HepG2 (cell line): ENCODE measurements around the gene TXN2. TPM values are rescaled to one million over a fixed set of nuclear protein-coding genes. Genes with fewer than 3 reads are reported as not detected.

ENCODE experiments used
- ATAC-seq: fragments of 200-7000 bp; cut with Tn5 transposase; 3 replicates; pipeline ENCODE4 v1.9.1; 2020; ENCODE audit warnings: mild to moderate bottlenecking, moderate library complexity
- BruUV-seq: library from RNA; stranded (reverse); fragments of 400-500 nt; replicated peaks from 2 replicates; lab custom pipeline; 2021; lab: Mats Ljungman, UMichigan
- CTCF ChIA-PET: fragments of 300-600 bp; formaldehyde crosslinking; extraction: SDS; loops from one replicate; lab custom pipeline; 2021; ENCODE audit warnings: low total read pairs, inconsistent platforms, low intra/inter-chr PET ratio; lab: Yijun Ruan, JAX
- POLR2A ChIA-PET: fragments of 350-600 bp; sonication (Branson Sonifier 250); formaldehyde crosslinking; loops from one replicate; lab custom pipeline; 2020; ENCODE audit warnings: antibody characterized with exemption, inconsistent platforms; lab: Yijun Ruan, JAX
- DNase-seq: peaks from one replicate; pipeline ENCODE4 v3.0.0-alpha.2; 2015; ENCODE audit warnings: low spot score
- FAIRE-seq: peaks from 3 replicates; lab custom pipeline; 2011; peaks lifted over from hg19 to GRCh38; lab: Jason Lieb, UNC
- H2AFZ ChIP-seq: one replicate; pipeline ENCODE4 v1.6.1; 2011; ENCODE audit warnings: low read length, inconsistent platforms
- H3K27ac ChIP-seq: fragments of 300-600 bp; 3 replicates; pipeline ENCODE4 v1.8.0; 2011; ENCODE audit warnings: mixed run types, mild to moderate bottlenecking, mixed read lengths, low read length, inconsistent platforms; ENCODE audit not compliant: insufficient read depth; ENCODE audit errors: extremely low read length
- H3K27me3 ChIP-seq, 2 experiments: fragments of 200-600 bp in 1 of 2; 2 replicates in 1 of 2; 3 replicates in 1 of 2; pipeline versions ENCODE4 v1.6.0 to v1.8.0; 2011; ENCODE audit warnings: low read length in 2 of 2, mild to moderate bottlenecking in 2 of 2, moderate library complexity in 2 of 2, inconsistent platforms in 1 of 2; ENCODE audit not compliant: insufficient read depth in 2 of 2, control insufficient read depth in 1 of 2
- H3K36me3 ChIP-seq, 2 experiments: fragments of 200-600 bp in 1 of 2; replicated peaks in 1 of 2; 2 replicates in 1 of 2; 3 replicates in 1 of 2; pipeline versions ENCODE4 v1.5.1 to v1.8.0; 2011; ENCODE audit warnings: low read length in 2 of 2, inconsistent platforms in 1 of 2; ENCODE audit not compliant: insufficient read depth in 2 of 2, control insufficient read depth in 1 of 2
- H3K4me1 ChIP-seq: 2 replicates; pipeline ENCODE4 v1.5.1; 2012; ENCODE audit warnings: low read length, inconsistent platforms; ENCODE audit not compliant: insufficient read depth
- H3K4me2 ChIP-seq: 2 replicates; pipeline ENCODE4 v1.6.0; 2011; ENCODE audit warnings: low read depth, low read length, inconsistent platforms
- H3K4me3 ChIP-seq, 3 experiments: fragments of 200-600 bp in 1 of 3; sonication (generic), shearing (Covaris generic) in 1 of 3; replicated peaks in 1 of 3; 2 replicates each; pipeline ENCODE4 v1.5.1; 2011 to 2016; ENCODE audit warnings: low read length in 3 of 3, inconsistent platforms in 2 of 3, low read depth in 2 of 3, mild to moderate bottlenecking in 2 of 3, control low read depth in 1 of 3, mixed read lengths in 1 of 3; ENCODE audit not compliant: insufficient read depth in 1 of 3
- H3K79me2 ChIP-seq: one replicate; pipeline ENCODE4 v1.6.1; 2011; ENCODE audit warnings: low read length, inconsistent platforms; ENCODE audit not compliant: insufficient read depth
- H3K9ac ChIP-seq: 2 replicates; pipeline ENCODE4 v1.6.0; 2011; ENCODE audit warnings: mild to moderate bottlenecking, low read depth, low read length, inconsistent platforms; ENCODE audit not compliant: insufficient read depth
- H3K9me3 ChIP-seq: 2 replicates; pipeline ENCODE4 v1.5.1; 2012; ENCODE audit warnings: mild to moderate bottlenecking, low read length
- H4K20me1 ChIP-seq: 2 replicates; pipeline ENCODE4 v1.6.0; 2011; ENCODE audit warnings: inconsistent platforms, mild to moderate bottlenecking, low read length, moderate library complexity; ENCODE audit not compliant: insufficient read depth
- RBM22 ChIP-seq: fragments of 200-400 bp; formaldehyde crosslinking; optimal IDR thresholded peaks from 2 replicates; pipeline ENCODE3; 2017; ENCODE audit warnings: mild to moderate bottlenecking, low read length, moderate library complexity
- SMYD3 ChIP-seq: sonication (generic); formaldehyde crosslinking; IDR thresholded peaks from 2 replicates; pipeline ENCODE4 v1.8.1; 2023; ENCODE audit warnings: mild to moderate bottlenecking, missing genetic modification reagents
- ZNF317 ChIP-seq: sonication (generic); formaldehyde crosslinking; IDR thresholded peaks from 2 replicates; pipeline ENCODE4 v1.5.0; 2020; ENCODE audit warnings: mild to moderate bottlenecking, missing genetic modification reagents
- ZNF446 ChIP-seq: sonication (generic); formaldehyde crosslinking; IDR thresholded peaks from 2 replicates; pipeline ENCODE4 v1.5.0; 2020; ENCODE audit warnings: mild to moderate bottlenecking, missing genetic modification reagents
- WGBS: methylation state at CpG from one replicate; pipeline ENCODE4 v1.1.6; 2017; ENCODE audit warnings: low lambda C conversion rate; 5-methylcytosine and 5-hydroxymethylcytosine counted together
- in situ Hi-C: cut with HindIII; loops from 2 replicates; pipeline ENCODE4 v1.10.0; 2017; ENCODE audit warnings: low pct_unique_long_range_greater_than_20kb; ENCODE audit not compliant: extremely low pct_ligation_motif_present
- intact Hi-C: fragments of 100-400 bp; cut with micrococcal nuclease; formaldehyde crosslinking; loops from one replicate; pipeline ENCODE4 v1.10.0; 2022; ENCODE audit not compliant: unreplicated experiment
- polyA plus RNA-seq, 8 experiments: library from polyadenylated mRNA; depleted of rRNA in 3 of 8; stranded (reverse) in 7 of 8; unstranded in 1 of 8; fragments of >200 nt; fragmentation: Illumina TruSeq in 4 of 8; extraction: Trizol in 4 of 8; gene quantifications; 2 replicates each; pipeline versions ENCODE4 v1.2.1 to v1.2.3, GENCODE V29; 2011 to 2016; ENCODE audit warnings: low read depth in 4 of 8, missing spikeins in 1 of 8, mixed read lengths in 1 of 8; ENCODE audit not compliant: insufficient read depth in 1 of 8
- total RNA-seq, 5 experiments: library from RNA; depleted of rRNA; stranded (reverse); fragments of >200 nt; fragmentation: Illumina TruSeq; extraction: Trizol; gene quantifications; 2 replicates each; pipeline ENCODE4 v1.2.3, GENCODE V29; 2016; ENCODE audit warnings: low read depth in 1 of 5
- TF ChIP-seq, protein P1 (sequence below): sonication (generic); formaldehyde crosslinking; IDR thresholded peaks from 2 replicates; pipeline ENCODE4 v1.4.0; 2020; ENCODE audit warnings: missing genetic modification reagents
- TF ChIP-seq, protein P2 (sequence below): sonication (generic); formaldehyde crosslinking; IDR thresholded peaks from 2 replicates; pipeline ENCODE4 v1.5.1; 2020; ENCODE audit warnings: mild to moderate bottlenecking, missing genetic modification reagents, moderate library complexity
- TF ChIP-seq, protein P3 (sequence below): sonication (generic); formaldehyde crosslinking; IDR thresholded peaks from 2 replicates; pipeline ENCODE4 v1.9.0; 2022; ENCODE audit warnings: missing genetic modification reagents, mild to moderate bottlenecking, borderline replicate concordance

TXN2 gene
- total and polyA plus RNA-seq, 2 of the 13 experiments (the other 11 are each of a cell fraction or from before 2014, with no cell fraction given): 41.4 to 109 TPM

DNA sequence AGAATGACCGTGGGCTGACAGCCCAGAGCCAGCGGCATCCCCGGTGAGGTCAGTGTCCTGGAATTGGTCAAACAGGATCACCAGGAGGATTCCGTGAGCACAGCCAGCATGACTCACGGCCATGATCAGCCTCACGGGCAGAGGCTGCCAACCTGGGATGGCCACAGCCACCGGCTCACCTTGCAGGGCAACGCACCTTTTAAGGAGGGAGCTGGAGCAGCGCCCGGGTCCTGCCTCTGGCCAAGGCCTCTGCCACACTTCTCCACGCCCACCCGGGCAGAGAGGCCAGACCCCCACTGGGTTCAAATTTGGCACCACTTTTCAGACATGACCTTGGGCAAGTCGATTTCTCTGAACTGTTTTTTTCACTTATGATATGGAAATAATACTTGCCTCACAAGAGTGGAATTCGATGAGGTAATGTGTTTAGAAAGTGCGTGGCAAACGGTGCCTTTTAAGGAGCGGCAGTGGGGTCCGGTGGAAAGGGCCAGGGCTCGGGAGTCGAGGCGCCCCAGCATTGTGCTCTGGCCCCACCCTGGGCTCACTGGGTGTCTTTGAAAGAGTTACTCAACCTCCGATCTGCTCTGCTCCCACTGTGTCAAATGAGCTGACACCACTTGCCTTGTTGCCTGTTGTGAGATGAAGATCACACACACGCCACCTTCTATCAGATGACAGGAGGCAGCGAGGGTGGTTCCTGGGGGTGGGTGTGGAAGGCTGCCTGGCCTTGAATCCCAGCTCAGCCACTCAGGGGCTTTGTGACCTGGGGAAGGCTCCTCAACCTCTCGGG is 16.0 kb downstream of the TXN2 start (continued):
- TF ChIP-seq, protein P1, sequence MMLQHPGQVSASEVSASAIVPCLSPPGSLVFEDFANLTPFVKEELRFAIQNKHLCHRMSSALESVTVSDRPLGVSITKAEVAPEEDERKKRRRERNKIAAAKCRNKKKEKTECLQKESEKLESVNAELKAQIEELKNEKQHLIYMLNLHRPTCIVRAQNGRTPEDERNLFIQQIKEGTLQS (CRISPR knock-in tag): 0 out of 2 replicates have a peak, but pooled peaks have one; percentile 31
- no peak for TF ChIP-seq ZNF317
- TF ChIP-seq ZNF446: no peak
- TF ChIP-seq, protein P2, sequence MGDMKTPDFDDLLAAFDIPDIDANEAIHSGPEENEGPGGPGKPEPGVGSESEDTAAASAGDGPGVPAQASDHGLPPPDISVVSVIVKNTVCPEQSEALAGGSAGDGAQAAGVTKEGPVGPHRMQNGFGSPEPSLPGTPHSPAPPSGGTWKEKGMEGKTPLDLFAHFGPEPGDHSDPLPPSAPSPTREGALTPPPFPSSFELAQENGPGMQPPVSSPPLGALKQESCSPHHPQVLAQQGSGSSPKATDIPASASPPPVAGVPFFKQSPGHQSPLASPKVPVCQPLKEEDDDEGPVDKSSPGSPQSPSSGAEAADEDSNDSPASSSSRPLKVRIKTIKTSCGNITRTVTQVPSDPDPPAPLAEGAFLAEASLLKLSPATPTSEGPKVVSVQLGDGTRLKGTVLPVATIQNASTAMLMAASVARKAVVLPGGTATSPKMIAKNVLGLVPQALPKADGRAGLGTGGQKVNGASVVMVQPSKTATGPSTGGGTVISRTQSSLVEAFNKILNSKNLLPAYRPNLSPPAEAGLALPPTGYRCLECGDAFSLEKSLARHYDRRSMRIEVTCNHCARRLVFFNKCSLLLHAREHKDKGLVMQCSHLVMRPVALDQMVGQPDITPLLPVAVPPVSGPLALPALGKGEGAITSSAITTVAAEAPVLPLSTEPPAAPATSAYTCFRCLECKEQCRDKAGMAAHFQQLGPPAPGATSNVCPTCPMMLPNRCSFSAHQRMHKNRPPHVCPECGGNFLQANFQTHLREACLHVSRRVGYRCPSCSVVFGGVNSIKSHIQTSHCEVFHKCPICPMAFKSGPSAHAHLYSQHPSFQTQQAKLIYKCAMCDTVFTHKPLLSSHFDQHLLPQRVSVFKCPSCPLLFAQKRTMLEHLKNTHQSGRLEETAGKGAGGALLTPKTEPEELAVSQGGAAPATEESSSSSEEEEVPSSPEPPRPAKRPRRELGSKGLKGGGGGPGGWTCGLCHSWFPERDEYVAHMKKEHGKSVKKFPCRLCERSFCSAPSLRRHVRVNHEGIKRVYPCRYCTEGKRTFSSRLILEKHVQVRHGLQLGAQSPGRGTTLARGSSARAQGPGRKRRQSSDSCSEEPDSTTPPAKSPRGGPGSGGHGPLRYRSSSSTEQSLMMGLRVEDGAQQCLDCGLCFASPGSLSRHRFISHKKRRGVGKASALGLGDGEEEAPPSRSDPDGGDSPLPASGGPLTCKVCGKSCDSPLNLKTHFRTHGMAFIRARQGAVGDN: peak; percentile 38
- peak; percentile 56 for TF ChIP-seq RBM22
- TF ChIP-seq, all 625 proteins: peak for 9

DNA sequence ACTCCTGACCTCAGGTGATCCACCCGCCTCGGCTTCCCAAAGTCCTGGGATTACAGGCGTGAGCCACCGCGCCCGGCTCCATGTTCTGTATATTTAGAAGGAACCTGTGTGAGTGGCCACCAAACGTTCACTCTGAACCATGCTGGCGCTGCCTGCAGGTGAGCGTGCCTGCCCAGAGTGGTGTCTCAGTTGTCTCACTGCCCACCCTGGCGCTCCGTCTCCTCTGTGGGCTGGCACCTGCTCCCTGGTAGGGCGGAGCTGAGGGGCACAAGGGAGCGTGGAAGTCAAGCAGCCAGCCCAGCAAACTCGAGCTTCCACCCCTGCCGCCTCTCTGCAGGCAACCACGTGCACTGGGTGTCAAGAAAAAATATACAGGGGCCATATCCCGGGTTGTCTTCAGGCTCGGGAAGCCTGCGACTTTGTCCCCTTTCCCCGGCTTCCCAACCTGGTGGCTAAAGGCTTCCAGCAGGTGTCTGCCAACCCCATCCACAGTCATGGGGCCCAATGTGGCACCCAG is 16.7 kb downstream of the TXN2 start:
- no peak overlapping the region for H3K4me2 ChIP-seq
- CTCF ChIA-PET: no interaction called here
- H3K9ac ChIP-seq: no peak overlapping the region
- no peak for TF ChIP-seq SMYD3 (CRISPR knock-in tag)
- TF ChIP-seq, protein P3, sequence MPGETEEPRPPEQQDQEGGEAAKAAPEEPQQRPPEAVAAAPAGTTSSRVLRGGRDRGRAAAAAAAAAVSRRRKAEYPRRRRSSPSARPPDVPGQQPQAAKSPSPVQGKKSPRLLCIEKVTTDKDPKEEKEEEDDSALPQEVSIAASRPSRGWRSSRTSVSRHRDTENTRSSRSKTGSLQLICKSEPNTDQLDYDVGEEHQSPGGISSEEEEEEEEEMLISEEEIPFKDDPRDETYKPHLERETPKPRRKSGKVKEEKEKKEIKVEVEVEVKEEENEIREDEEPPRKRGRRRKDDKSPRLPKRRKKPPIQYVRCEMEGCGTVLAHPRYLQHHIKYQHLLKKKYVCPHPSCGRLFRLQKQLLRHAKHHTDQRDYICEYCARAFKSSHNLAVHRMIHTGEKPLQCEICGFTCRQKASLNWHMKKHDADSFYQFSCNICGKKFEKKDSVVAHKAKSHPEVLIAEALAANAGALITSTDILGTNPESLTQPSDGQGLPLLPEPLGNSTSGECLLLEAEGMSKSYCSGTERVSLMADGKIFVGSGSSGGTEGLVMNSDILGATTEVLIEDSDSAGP: 0 out of 2 replicates have a peak, but pooled peaks have one; percentile 13
- ATAC-seq (no peak), DNase-seq (no peak), FAIRE-seq (no peak)
- H3K79me2 ChIP-seq: no peaks in the 10 kb centered on the region
- peaks cover 0 to 17% of the 10 kb centered on the region in 2 experiments; a peak in 2 of 5 replicates for H3K36me3 ChIP-seq
- 94% methylated on average over 20 of the region's 20 CpGs for WGBS
- H3K27ac ChIP-seq: no peak overlapping the region
- intact Hi-C loops (no loop called here), in situ Hi-C loops (loop anchor here (5.0 kb wide), 1 partner anchor 162 kb away; no protein-coding TSS in a partner anchor)
- POLR2A ChIA-PET: interaction anchor here (1.0 to 3.2 kb wide), 2 partner anchors 29 to 113 kb away, joined by 3 to 10 read pairs; no protein-coding TSS in a partner anchor
- BruUV-seq: no TSS peak
- no peak overlapping the region for H3K4me3 ChIP-seq
- peaks cover 31% of the 10 kb centered on the region for H3K4me1 ChIP-seq
- no peaks in the 10 kb centered on the region for H3K27me3 ChIP-seq
- H2AFZ ChIP-seq: no peak overlapping the region
- H4K20me1 ChIP-seq: no peaks in the 10 kb centered on the region
- no peaks in the 10 kb centered on the region for H3K9me3 ChIP-seq
